HG03457 (cell line): ENCODE results near the gene BAAT.
"Not testable (repeated sequence)": the region's sequence is repeated elsewhere in the genome, so short reads cannot be mapped to it uniquely, and the experiment has no call there.

Experiments used
- ATAC-seq: cut with Tn5 transposase; IDR thresholded peaks from one replicate; pipeline ENCODE4 v1.9.1; 2021; ENCODE audit warnings: moderate number of reproducible peaks; ENCODE audit not compliant: unreplicated experiment

The BAAT gene

DNA sequence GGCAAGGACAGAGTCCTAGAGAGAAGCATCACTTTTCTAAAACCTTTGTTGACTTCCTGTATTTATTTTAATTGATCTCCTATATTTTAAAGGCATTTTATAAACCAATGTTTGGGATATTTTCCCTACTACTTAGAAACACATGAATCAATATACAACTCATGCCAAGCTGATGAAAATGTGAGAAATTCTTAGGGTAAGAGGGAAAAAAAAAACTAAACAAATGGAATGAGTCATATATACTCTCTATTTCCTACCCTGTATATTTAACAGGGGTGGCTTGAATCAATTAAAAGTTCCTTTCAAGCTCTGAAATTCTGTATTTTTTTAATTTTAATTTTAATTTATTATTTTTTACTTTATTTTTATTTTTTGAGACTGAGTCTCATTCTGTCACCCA lies 19.6 kb downstream of the BAAT start:
- ATAC-seq = no peak

DNA sequence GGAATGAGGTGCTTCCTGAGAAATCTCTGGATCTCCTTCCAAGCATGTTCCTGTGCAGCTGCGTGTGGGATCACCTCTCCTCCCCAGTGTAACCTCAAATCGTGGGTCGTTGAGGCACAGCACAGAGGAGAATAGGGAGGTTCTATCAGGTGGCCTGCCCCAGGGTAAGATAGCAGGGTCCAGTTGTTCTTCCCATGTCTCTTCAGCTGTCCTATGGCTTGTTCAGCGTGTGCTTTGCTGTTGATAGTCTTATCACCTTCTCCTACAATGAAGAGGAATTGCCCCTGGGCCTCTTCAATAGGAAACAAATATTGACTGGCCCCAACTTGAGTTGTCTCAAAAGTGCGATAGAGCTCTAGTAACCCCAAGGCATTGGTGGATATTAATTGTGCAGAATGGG lies 22.4 kb downstream of the BAAT start:
- ATAC-seq = no peak

- ATAC-seq = no peak
Observed at GRCh38 chr9:101360647-101361046, 24.2 kb downstream of the BAAT start.

- no peak for ATAC-seq
Observed at GRCh38 chr9:101359679-101360078, 25.1 kb downstream of the BAAT start.

- ATAC-seq = no peak
Observed at GRCh38 chr9:101356619-101357018, 28.2 kb downstream of the BAAT start.

GRCh38 chr9:101354765-101355708 lies 29.8 kb downstream of the BAAT start:
- ATAC-seq = no peak

- no peak for ATAC-seq
Observed at GRCh38 chr9:101354143-101354764, 30.6 kb downstream of the BAAT start.

GRCh38 chr9:101353683-101354082 lies 31.1 kb downstream of the BAAT start:
- no peak for ATAC-seq

- no peak for ATAC-seq
Observed at GRCh38 chr9:101352892-101353463, 31.8 kb downstream of the BAAT start.

GRCh38 chr9:101350285-101350684 lies 34.5 kb downstream of the BAAT start:
- no peak for ATAC-seq

- no peak for ATAC-seq
Observed at GRCh38 chr9:101342595-101342994, 42.2 kb downstream of the BAAT start.

GRCh38 chr9:101341958-101342357 lies 42.8 kb downstream of the BAAT start:
- no peak for ATAC-seq

DNA sequence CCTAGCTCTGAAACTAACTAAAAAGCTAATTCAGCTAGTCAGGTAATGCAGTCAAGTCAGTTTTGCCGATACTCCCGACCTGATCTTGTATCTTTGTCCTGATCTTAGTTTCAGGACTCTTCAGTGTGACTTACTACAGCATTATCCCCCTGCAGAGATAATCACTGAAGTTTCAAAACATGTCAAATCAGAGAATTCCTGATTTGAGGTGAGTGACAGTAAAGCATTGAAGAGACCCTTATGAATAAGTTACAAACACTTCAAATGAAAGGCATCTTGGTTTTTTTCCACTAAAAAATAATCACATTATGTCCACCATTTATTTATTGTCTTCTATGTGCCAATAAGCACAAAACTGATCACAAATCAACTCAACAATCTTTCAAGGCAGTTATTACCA lies 47.6 kb downstream of the BAAT start:
- ATAC-seq = no peak

DNA sequence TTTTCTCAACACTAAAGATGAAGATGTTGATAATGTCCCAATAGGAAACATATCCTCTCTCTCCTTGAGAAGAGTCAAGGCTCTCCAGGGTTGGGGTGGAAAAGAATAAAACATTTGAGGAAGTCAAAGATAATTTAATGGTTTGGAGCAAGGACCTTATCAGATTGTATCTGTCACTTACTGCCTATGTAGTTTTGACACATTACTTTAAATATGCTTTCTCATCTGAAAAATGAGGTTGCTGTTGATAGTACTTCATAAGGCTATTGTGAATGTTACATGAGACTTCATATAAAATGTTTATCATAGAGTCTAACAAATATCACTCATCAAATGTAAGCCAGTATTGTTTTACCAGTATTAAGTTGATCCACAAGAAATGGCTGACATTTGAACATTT lies 48.7 kb downstream of the BAAT start:
- ATAC-seq = no peak

DNA sequence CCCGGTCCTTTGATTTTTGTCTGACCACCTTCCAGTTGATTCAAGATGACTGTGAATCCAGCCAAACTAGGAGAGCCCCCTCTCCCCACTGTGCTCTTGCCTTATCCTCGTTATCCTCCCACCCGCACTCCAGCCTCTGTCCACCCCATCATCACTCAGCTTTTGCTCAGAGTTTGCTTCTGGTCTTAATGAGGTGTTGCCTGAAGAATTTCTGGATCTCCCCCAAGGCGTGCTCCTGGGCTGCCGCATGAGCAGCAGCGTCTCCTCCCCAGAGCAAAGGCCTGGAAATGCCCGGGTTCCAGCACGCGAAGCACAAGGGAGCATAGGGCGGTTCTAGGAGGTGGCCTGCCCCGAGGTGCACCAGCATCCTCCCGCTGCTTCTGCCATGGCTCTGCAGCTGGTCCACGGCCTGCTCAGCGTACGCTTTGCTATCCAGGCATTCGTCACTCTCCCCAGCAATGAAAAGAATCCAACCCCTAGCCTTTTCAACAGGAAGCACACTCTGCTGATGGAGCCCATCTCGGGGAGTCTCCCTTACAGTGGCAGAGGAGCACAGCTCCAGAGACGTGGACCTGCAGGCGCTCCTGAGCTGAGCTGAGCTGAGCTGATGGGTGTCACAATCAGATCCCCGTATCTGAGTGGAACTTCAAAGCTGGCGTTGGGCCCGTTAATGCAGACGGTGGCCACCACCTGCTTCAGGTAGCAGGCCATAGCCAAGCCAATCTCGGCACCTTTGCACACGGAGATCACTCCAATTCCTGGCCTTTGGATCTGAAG lies 50.7 kb downstream of the BAAT start:
- ATAC-seq = no peak

DNA sequence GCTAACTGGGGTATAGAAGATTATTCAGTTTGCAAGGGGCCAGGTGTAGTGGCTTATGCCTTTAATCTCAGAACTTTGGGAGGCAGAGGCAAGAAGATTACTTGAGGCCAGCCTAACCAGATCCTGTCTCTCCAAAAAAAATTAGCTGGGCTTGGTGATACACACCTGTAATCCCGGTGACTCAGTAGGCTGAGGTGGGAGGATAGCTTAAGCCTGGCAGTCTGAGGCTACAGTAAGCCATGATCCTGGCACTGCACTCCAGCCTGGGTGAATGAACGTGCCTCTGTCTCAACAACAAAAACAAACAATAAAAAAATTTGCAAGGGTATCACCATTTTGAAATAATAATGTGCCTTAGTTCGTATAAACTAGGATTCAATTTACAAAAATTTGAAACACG lies 51.3 kb downstream of the BAAT start:
- no peak for ATAC-seq

DNA sequence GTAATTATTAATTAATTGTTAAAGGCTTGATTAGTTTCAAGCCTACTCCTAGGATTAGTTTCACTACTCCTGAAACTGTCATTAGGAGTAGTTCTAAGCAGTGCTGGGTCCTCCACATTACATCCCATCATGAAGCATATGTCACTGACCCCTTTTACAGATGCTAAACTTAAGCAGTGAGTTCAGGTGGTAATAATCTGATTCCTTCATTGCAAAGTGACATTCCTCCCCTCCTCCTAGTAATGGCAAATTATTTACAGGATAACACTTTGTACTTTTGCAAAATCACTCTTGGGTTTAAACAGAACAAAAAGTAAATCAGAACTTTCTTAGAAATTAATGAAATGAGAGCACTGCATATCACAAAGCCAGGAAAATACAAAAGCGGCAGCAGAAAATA lies 52.4 kb downstream of the BAAT start:
- no peak for ATAC-seq

- ATAC-seq = not testable (repeated sequence)
Observed at GRCh38 chr9:101327422-101327909, 57.3 kb downstream of the BAAT start.

- no peak for ATAC-seq
Observed at GRCh38 chr9:101326501-101326900, 58.3 kb downstream of the BAAT start.

GRCh38 chr9:101326035-101326434 lies 58.8 kb downstream of the BAAT start:
- no peak for ATAC-seq

- ATAC-seq = no peak
Observed at GRCh38 chr9:101325053-101325452, 59.8 kb downstream of the BAAT start.
